ENCODE results near the gene SUGP1.

DNA sequence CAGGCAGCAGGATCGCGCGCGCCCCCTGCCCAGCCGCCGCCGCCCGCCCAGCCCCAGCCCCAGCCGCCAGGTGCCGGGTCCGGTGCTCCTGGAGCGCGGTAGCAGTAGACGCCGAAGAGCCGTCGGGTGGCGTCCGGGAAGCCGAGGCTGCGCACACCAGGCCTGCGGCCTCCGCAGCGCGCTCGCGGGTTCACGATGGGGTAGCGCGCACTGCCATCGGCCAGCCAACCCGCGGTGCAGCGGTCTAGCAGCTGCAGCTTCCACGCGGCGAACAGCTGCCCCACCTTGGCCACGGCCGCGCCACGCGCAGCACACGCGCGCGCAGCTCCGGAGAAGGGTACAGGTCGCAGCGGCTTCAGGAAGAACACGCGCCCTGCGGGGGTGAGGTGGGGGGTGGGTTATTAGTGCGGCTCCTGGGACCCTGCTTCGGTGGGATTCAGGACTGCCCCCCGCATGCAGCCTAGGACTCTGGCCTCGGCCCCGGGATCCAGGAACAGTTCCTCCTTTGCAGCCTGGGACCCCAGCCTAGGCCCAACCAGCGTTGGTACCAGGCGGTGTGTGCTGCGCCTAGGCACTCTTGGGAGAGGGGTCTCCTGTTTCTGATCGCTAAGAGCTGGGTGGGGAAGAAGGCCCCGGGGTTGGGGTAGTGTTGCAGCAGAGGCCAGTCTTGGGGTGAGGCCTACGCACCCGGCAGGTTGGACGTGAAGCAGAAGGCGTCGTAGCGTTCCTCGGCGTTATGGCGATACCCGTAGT, 62.3 kb downstream of the SUGP1 start:
- TF ChIP-seq CTCF (IDR thresholded peaks at IDR 0.05; ENCODE audit: poor library complexity) (no peak), EZH2 (IDR thresholded peaks at IDR 0.05; ENCODE audit: borderline replicate concordance) (no peak), EZH2phosphoT487 (IDR thresholded peaks at IDR 0.05; ENCODE audit: low read depth, severe bottlenecking, unreplicated experiment) (no peak)
